NCI-H524 treated with DMSO at 0.1 percent for 48 hours (cell line): ENCODE data around the gene SLC22A3.

Experiments used
- DNase-seq: peaks from one replicate; lab custom pipeline; 2025; lab: John Stamatoyannopoulos, UW

The SLC22A3 gene

GRCh38 chr6:160417146-160417545, 69.0 kb downstream of the SLC22A3 start:
- no peak for DNase-seq

- DNase-seq: no peak
These were observed 69.4 kb downstream of the SLC22A3 start for GRCh38 chr6:160417550-160417949.

GRCh38 chr6:160418370-160418769, 70.2 kb downstream of the SLC22A3 start:
- DNase-seq: no peak

GRCh38 chr6:160419488-160419887, 71.3 kb downstream of the SLC22A3 start:
- DNase-seq: no peak

GRCh38 chr6:160420253-160420968, 72.2 kb downstream of the SLC22A3 start:
- no peak for DNase-seq

GRCh38 chr6:160420969-160421556, 72.9 kb downstream of the SLC22A3 start:
- DNase-seq: no peak

GRCh38 chr6:160421854-160422253, 73.7 kb downstream of the SLC22A3 start:
- DNase-seq: no peak

- no peak for DNase-seq
These were observed 76.1 kb downstream of the SLC22A3 start for GRCh38 chr6:160424256-160424655.

GRCh38 chr6:160426136-160426535, 78.0 kb downstream of the SLC22A3 start:
- DNase-seq: no peak

- DNase-seq: no peak
These were observed 79.3 kb downstream of the SLC22A3 start for GRCh38 chr6:160427312-160428068.

- no peak for DNase-seq
These were observed 79.9 kb downstream of the SLC22A3 start for GRCh38 chr6:160428069-160428430.

- DNase-seq: no peak
These were observed 80.8 kb downstream of the SLC22A3 start for GRCh38 chr6:160428818-160429619.

GRCh38 chr6:160429620-160429895, 81.4 kb downstream of the SLC22A3 start:
- DNase-seq: no peak

- DNase-seq: no peak
These were observed 82.0 kb downstream of the SLC22A3 start for GRCh38 chr6:160430203-160430602.

- no peak for DNase-seq
These were observed 82.6 kb downstream of the SLC22A3 start for GRCh38 chr6:160430751-160431150.

- DNase-seq: no peak
These were observed 83.0 kb downstream of the SLC22A3 start for GRCh38 chr6:160431226-160431625.

- DNase-seq: no peak
These were observed 83.7 kb downstream of the SLC22A3 start for GRCh38 chr6:160431791-160432404.

- no peak for DNase-seq
These were observed 87.8 kb downstream of the SLC22A3 start for GRCh38 chr6:160435935-160436334.

- no peak for DNase-seq
These were observed 89.0 kb downstream of the SLC22A3 start for GRCh38 chr6:160437154-160437553.

- DNase-seq: no peak
These were observed 89.6 kb downstream of the SLC22A3 start for GRCh38 chr6:160437775-160438174.

GRCh38 chr6:160438481-160438880, 90.3 kb downstream of the SLC22A3 start:
- no peak for DNase-seq

GRCh38 chr6:160439751-160440150, 91.6 kb downstream of the SLC22A3 start:
- no peak for DNase-seq
